Dedifferentiated amniotic fluid mesenchymal stem cell (primary cell): Measurements from ENCODE around the gene DNAJC4.

ENCODE experiments used
- DNase-seq: peaks from one replicate; pipeline ENCODE4 v3.0.0-alpha.2; 2016; ENCODE audit errors: extremely low spot score

Gene DNAJC4

DNA sequence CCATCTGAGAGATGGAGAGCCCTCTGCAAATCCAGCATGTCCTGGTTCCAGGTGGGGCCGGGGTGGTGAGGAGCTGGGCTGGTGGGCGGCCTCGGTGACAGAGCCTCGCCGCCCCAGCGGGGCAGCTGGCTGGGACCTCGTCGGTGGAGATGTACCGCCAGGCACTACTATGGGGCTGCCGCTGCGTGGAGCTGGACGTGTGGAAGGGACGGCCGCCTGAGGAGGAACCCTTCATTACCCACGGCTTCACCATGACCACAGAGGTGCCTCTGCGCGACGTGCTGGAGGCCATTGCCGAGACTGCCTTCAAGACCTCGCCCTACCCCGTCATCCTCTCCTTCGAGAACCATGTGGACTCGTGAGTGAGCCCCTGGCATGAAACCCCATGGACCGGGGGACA, 28.0 kb downstream of the DNAJC4 start:
- DNase-seq, result no peak

DNA sequence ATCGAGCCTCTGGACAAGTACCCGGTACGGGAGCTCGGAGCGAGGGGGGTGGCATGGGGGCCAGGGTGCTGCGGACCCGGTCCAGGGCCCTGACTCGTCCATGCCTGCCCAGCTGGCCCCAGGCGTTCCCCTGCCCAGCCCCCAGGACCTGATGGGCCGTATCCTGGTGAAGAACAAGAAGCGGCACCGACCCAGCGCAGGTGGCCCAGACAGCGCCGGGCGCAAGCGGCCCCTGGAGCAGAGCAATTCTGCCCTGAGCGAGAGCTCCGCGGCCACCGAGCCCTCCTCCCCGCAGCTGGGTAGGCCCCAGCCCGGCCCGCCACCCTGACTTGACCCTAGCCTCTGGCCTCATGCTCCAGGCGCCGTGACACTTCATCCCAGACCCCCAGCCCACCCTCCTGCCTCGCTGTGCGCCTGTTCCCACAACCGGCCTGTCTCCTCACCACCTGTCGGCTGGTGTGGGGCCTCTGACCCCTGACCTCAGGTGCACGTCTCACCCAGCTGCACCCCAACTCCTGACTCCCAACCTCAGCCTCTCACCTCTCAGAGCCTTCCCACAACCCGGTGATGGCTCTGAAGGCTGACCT, 28.7 kb downstream of the DNAJC4 start:
- DNase-seq, result no peak

DNA sequence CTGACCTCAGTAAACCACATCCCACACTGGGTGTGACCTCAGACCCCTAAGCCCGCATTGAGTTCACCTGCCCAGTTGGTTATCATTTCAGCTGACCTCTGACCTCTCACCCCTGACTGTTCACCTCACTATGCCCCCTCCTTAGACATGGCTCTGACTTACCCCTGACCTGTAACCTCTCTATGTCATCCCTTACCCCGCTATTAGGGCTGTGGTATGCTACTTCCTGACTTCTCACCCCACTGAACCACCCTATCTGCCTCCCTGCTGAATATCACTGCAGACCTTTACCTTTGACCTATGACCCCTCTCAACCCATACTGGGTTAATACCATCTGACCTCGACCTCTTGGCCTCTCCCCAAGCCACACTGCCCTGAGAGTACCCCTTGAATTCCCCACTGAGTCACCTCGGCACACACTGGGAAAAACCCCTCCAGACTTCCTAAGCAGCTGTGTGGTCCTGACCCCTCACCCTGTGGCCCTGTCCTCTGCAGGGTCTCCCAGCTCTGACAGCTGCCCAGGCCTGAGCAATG, 29.3 kb downstream of the DNAJC4 start:
- DNase-seq, result no peak

DNA sequence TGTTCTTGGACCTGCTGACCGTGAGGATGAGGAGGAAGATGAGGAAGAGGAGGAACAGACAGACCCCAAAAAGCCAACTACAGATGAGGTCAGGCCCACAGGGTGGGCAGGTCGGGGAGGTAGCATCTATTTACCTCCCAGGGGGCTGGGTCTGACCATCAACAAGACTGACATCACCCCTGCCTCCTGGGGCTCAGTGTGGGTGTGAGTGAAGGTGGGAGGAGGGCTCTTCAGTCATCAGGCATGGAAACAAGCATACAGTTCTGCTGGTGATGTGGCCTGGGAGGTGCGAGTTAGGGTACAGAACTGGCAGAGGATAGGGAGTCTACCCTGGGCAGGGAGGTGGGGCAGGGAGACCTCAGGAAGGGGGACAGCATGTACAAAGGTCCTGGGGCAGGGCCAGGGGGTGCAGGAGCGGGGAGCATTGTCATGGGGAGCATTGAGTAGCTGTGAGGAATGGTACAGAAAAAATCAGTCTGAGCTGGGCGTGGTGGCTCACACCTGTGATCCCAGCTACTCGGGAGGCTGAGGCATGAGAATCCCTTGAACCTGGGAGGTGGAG, 29.9 kb downstream of the DNAJC4 start:
- DNase-seq, result no peak

DNA sequence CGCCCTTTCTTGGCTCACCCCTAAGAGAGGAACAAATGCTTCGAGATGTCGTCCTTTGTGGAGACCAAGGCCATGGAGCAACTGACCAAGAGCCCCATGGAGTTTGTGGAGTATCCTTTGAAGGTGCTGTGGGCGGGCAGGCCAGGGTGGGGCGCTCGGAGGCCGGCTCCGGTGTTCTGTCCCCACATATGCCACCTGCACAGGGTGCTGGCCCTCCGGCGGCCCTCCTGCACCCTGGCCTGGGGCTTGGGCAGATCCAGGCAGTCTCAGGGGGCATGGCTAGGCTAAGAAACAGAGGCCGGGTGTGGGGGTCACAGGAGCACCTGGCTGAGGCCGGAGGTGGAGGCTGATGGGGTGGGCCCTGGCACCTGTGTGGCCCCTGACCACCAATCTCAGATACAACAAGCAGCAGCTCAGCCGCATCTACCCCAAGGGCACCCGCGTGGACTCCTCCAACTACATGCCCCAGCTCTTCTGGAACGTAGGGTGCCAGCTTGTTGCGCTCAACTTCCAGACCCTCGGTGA, 31.3 kb downstream of the DNAJC4 start:
- no peak for DNase-seq

DNA sequence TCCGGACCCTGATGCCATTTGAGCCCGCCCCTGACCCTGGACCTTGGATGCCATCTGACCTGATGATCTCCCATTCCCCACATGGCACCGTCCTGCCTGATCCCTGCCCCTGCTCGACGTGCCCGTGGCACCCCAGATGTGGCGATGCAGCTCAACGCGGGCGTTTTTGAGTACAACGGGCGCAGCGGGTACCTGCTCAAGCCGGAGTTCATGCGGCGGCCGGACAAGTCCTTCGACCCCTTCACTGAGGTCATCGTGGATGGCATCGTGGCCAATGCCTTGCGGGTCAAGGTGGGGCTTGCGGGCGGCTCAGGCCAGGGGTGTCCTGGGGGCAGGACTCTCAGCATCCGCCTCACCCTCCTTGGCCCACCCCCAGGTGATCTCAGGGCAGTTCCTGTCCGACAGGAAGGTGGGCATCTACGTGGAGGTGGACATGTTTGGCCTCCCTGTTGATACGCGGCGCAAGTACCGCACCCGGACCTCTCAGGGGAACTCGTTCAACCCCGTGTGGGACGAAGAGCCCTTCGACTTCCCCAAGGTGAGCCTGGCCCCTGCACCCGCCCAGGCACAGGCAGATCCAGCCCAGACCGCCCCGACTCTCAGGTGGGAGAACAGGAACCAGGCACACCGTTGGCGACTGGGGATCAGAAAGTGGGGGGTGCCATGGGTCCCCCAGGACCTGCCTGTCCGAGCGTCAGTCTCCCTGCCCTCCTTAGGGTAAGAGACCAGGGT, 32.1 kb downstream of the DNAJC4 start:
- no peak for DNase-seq

DNA sequence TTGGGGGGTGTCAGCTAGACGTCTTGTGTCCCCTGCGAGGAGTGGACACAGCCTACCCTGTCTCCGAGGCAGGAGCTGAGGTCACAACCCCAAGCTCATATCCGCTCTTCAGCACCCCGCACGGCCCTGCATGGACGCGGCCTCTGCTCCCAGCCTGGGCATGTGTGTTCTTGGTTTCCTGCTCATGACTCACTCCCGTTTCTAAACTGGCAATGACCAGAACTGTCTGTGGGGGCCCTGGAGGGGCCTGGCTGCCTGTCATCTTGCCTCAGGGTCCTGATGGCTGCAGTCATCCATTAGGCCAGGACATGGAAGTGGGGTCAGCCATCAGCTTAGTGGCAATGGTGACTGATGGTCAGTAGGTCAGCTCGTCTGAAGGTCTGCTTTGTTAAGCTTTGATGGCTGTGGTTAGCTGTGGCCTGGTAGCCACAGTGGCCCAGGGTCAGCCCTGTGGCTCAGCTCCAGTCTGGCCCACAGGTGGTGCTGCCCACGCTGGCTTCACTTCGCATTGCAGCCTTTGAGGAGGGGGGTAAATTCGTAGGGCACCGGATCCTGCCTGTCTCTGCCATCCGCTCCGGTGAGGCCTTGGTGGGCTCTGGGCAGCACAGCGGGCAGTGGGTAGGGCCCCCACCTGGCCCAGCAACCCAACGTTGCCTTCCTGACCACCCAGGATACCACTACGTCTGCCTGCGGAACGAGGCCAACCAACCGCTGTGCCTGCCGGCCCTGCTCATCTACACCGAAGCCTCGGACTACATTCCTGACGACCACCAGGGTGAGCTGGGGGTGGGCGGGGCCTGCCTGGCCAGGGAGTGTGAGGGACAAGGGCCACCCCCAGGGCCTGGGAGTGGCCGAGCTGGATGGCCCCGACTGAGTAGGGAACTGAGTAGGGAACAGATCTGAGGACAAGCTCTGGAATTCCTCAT, 32.9 kb downstream of the DNAJC4 start:
- no peak for DNase-seq

DNA sequence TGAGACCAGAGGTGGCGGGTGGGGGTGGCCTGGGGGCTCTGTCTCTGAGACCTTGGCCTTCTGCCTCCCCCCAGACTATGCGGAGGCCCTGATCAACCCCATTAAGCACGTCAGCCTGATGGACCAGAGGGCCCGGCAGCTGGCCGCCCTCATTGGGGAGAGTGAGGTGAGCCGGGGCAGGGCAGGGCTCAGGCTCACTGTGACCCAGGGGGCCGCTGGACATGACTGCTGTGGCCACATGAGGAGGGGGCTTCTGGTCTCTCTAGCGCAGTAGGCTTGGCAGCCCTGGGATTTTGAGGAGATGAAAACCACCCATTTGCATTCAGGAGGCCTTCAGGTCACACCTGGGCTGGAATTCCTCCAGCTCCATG, 33.6 kb downstream of the DNAJC4 start:
- DNase-seq, result no peak

DNA sequence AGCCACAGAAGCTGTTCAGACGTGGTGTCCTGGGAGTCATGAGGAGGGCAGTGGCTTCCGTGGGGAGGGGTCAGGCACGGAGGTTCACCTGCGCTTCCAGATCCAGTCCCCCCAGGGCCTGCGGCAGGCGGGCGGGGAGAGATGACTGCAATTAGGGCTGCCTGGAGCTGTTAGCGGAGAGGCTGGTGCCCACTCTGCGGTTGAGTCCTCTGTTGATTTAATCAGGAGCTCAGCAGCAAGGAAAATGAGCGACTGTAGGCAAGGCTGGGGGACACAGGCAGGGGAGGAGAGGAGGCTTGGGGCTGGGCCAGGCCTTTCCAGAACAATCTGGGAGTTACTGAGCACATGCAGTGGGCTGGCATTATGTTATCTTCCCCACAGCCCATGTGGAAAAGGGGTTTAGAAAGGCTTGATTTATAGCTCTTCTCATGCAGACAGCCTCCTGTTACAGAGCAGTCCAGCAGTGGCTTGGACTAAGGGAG, 34.1 kb downstream of the DNAJC4 start:
- no peak for DNase-seq

DNA sequence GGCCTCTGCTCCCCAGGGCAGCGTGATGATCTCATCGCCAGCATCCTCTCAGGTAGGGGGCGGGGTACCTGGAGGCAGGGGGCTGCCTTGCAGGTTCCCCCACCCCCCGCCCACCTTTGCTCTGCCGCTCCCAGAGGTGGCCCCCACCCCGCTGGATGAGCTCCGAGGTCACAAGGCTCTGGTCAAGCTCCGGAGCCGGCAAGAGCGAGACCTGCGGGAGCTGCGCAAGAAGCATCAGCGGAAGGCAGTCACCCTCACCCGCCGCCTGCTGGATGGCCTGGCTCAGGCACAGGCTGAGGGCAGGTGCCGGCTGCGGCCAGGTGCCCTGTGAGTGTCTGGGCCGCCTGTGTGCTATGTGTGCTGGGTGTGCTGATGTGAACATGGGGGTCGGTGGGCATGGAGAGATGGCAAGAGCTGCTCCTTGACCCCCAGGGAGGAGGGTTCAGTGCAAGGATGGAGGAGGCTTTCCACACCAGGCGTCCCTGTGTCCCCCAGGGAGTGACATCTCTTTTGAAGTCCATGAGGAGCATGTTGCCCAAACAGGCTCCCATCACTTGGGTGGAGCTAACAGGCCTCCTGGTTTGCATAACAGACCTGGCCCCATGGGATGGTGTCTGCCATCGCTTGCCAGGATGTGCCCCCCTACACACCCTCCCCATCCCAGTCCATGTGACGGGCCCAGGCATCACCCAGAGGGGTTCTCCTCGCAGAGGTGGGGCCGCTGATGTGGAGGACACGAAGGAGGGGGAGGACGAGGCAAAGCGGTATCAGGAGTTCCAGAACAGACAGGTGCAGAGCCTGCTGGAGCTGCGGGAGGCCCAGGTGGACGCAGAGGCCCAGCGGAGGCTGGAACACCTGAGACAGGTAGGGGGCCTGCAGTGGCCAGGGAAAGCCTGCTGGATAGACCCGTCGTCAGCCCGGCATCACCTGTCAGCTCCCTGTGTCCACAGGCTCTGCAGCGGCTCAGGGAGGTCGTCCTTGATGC, 35.1 kb downstream of the DNAJC4 start:
- DNase-seq, result no peak

DNA sequence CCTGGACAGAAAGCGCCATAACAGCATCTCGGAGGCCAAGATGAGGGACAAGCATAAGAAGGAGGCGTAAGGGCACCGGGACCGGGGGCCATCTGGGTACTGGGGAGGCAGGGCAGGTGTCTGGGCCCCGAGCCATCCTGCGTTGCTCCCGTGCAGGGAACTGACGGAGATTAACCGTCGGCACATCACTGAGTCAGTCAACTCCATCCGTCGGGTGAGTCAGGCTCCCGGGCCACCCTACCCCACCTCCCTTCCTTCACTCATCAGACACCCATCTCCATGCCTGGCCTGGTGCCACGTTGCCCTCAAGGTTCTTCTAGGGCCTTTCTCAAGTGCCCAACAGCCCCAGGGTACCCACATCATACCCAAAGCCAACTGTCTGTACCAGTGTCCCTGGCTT, 36.0 kb downstream of the DNAJC4 start:
- no peak for DNase-seq

DNA sequence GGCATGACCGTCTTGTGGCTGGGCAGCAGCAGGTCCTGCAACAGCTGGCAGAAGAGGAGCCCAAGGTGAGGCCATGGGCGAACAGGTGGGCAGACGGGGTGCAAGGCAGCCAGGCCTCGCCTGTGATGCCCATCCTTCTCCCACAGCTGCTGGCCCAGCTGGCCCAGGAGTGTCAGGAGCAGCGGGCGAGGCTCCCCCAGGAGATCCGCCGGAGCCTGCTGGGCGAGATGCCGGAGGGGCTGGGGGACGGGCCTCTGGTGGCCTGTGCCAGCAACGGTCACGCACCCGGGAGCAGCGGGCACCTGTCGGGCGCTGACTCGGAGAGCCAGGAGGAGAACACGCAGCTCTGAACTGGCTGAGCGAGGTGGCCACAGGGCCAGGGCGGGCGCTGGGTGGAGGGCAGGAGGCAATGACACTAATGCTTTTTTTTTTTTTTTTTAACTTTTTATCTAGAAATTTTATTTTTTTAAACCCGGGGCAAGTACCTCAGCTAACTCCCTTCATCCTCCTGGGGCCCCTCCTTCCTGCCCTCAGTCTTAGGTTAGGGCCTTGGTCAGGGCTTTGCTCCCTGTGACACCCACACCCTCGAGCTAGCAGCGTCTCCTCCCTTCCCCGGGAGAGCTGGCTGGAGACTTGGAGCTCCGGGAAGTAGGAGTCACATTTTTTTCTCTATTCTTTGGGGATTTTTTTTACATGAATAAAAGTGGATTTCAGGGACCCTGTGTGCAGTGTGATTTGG, 37.0 kb downstream of the DNAJC4 start:
- no peak for DNase-seq

DNA sequence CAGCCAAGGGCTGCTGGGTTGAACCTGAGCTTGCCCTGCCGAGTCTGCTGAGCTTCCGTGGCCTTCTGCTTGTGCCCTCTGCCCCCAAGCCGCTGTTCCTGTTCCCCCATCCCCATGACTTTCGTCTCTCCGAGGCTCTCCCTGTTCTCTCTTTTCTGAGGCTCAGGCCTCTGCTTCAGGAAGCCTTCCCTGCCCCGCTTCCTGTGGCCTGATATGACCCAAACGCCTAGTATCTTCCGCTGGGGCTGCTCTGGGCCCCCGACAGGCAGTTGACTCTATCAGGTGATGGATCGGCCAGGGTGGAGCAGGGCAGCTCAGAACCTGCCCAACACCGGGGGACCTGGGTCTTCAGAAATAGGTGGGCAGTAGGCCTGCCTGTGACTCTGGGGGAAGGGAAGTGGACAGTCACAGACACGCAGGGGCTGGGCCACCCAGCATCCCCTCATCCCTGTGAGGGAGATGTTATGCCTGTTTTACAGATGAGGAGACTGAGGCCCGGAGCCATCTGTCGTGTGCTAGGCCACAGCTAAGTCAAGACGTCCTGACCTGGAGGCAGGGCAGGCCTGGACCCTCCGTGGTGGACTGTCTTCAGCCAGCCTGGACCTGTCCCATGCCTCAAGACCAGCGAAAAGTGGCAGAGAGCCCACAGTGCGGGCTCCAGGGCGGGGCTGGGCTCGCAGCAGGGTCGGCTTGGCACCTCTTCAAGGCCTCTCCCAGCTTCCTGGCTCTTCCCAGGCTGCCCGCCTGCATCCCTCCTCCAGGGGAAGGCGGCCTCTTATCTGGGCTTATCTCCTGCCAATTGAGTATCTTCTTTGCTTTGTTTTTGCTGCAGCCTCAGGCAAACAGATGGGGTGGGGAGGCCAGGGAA, 37.9 kb downstream of the DNAJC4 start:
- no peak for DNase-seq

DNA sequence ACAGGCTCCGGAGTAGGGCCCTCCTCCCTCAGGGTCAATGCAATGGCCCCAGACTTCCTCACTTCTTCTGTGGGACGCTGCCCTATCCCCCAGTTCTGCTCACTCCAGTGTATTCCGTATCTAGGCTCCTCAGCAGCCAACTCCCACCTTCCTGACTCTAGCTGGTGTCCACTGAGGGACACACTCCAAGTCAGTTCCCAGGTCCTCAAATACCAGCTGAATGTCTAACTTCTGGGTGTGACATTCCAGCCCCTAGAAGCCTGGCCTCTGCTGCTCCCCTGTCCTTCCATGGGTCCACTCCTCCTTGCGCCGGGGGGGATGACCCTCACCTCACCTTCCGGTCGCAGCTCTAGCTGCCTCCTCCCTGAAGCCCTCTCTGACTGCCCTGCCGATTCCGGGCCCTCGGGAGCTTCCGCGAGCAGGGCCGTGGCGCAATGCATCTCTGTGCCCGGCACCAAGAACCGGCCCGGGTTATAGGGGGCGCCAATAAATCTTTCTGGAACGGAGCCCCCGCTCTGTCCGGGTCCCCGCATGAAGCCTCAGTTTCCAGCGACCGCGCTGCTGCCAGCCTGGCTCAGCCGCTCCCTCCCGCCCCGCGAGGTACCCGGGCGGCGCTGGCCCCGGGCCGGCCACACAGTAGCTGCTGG, 38.7 kb downstream of the DNAJC4 start:
- no peak for DNase-seq

DNA sequence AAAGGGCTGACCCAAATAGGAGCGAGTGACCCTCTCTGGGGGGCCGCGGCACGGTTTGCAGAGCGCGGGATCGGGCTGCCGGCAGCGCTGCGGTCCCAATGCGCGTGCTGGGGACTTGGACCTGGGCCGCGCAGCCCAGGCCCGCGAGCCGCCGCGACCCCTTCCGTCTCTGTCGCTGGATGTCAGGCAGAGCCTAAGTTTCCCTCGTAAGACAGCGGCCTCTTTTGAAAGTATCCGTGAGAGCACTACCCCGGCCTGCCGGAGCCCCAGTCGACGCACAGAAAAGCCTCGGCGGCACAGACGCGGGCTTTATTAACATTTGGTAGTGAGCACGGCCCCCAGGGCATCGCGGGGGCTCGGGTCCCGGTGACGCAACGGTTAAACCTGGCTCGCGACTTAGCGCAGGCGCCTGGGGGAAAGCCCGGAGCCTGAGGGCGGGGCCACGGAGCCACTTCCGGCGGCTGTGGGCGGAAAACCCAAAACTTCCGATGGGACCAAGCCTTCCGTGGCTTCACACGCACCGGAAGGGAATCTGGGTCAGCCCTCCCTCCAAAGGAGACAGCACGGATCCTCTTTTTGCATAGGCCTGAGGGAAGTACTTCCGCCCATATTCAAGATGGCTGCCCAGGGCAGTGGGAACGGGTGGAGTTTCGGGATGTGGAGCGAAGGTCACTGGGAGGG, 39.3 kb downstream of the DNAJC4 start:
- DNase-seq, result peak; percentile 100

DNA sequence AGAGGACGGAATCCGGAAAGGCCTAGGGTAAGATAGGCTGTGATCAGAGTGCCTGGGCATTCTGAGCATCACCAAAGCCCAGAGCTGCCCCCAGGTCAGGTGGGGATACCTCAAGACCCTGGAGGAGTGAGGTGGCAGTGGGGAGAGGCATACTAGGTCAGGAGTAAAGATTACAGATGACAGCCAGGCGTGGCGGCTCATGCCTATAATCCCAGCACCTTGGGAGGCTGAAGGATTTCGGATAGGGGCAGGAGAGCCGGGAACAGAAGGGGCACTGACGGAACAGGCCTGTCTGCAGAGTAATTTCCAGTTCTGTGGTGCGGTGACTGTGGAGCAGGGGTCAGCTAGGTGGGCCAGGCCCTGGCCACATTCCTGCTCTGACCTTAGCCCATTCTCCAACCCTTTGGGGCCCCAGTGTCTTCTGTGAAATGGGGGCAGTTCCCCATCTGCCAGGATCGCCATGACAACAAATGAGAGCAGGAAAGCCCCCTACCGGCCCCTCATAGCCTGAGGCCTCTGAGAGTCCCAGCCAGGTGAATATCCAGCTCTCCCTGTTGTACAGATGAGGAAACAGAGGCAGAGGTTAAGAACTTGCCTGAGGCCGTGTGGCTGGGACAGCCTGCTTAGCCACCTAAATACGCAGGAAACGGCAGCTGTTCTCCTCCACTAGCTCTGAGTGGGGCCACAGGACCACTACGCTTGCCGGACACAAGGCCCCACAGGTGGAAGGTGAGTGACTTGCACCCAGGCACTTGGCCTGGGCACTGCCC, 44.9 kb downstream of the DNAJC4 start:
- no peak for DNase-seq

DNA sequence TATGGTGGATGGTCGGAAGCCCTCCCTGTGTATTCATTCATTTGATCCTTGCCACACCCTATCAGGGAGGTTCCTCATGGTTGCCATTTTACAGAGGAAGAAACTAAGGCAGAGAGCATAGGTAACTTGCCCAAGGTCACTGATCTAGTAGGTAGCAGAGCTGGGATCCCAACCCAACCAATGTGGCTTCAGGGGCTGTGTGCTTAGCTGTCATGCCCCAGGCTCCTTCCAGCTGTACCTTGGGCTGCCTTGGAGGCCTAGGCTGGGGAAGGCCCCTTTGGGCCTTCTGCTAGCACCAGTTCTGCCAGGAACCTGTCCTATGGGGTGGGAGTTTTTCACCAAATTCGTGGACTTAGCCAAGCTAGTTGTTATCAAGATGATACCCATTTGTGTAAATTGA, 45.5 kb downstream of the DNAJC4 start:
- DNase-seq, result no peak
